ENCODE data around the gene MRPL10.
A peak's percentile ranks its signal among the peaks of the same experiment; 100 is the strongest.

Gene MRPL10

DNA sequence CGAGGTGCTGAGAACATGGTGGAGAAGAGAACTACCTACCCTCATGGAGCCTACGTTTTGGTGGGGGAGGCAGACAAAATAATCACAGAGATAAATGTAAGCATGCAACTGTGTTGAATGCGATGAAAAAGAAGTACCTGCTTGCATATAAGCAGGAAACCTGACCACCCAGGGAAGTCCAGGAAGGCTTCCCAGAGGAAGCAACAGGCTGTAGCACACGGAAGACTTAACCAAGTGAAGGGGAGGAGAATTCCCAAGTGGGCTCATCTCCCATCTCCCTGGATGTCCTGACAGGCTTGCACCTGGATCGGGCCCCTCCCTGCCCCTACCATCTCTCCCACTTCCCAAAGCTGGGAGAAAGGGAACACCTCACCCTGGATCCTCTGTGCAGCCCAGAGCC is 7.7 kb upstream of the MRPL10 start:
- no peak for DNase-seq

- no peak for DNase-seq
Measured at GRCh38 chr17:47838636-47839035, 7.3 kb upstream of the MRPL10 start.

DNA sequence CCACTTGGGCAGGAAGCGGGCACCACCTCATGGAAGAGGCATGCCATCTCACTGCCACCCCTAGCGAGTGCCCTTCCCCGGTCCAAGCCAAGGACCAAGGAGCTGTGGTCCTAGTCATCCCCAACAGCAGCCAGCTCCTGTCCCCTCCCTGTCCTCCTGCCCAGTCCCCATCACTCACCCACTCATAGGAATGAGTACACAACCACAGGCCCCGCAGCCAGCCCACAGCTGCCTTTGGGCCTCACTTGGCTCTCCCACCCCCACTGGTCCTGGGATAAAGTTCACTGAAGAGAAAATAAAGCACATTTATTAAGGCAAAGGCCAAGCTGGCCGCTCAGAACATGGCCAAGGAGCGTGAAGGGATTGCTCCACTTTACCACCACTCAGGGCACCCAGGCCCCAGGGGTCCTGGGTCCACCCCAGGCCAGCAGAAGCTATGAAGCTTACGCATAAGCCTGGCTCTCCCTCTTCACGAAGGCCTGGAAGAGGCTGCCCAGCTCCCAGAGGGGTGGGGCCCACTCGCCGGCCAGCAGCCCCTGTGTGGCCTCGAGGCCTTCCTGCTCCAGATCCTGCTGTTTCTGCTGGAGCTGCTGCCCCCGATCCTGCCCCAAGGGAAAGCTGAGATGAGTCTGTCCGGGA is 6.2 kb upstream of the MRPL10 start:
- no peak for DNase-seq

- DNase-seq, result no peak
Measured at GRCh38 chr17:47836601-47837000, 5.3 kb upstream of the MRPL10 start.

GRCh38 chr17:47834756-47835155 is 3.4 kb upstream of the MRPL10 start:
- DNase-seq, result no peak

- DNase-seq, result no peak
Measured at GRCh38 chr17:47831934-47832327, 590 bp upstream of the MRPL10 start.

- DNase-seq, result no peak
Measured at GRCh38 chr17:47830396-47831002, 842 bp downstream of the MRPL10 start.

DNA sequence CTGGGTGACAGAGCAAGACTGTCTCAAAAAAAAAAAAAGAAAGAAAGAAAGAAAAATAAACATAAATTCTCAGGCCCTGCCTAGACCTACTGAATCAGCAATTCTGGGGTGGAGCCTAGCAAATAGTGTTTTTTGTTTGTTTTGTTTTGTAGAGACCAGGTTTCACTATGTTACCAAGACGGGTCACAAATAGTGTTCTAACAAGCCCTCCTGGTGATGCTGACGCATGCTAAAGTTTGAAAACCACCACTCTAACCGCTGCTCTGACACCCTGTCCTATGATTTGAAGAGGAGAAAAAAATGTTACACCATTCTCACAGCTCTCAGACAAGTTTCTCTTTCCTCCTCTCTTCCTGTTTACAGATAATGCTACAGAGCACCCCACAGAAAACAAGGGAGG is 1.5 kb downstream of the MRPL10 start:
- DNase-seq, result no peak

DNA sequence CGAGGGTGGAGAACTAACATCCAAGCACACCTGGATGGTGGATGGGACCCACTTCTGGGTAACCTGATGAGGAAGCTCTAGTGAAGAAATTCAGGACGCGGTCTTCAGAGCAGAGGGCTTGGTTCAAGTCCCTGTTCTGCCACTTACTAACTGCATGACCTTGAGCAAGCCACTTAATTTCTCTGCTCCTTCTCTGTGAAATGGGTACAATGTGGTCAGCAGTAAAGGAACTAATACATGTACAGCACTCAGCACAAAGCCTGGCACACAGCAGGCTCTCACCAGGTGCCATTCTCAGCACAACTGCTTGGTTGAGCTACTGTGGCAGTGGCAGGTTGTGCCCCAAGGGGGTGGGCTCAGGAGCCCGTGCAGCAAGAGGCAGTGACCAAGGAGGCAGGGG is 7.8 kb downstream of the MRPL10 start:
- no peak for DNase-seq

- no peak for DNase-seq
Measured at GRCh38 chr17:47822785-47823184, 8.6 kb downstream of the MRPL10 start.

- DNase-seq, result peak; percentile 86
Measured at GRCh38 chr17:47821424-47822391, 9.6 kb downstream of the MRPL10 start, which contains the start of gene OSBPL7. TSS of gene OSBPL7 (minus strand) at chr17:47821794. CDS start at chr17:47820278, 1,516 bp downstream.

DNA sequence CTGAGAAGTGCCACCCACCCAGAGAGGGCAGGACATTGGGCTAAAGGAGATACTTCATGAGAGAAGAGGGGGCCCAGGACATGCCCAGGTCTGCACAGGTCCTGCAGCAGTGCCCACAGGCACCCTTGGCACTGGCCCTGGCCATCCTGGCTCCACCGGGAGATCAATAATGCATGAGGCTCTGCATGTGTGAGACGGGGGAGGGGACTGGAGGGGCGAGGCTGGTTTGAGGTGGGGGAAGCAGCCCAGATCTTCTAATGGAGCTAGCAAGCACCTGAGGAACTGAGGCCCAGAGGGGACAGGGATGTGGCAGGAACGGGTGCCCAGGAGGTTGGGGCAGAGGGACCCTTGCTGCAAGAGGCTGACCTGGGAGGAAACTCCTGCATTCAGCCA is 10.3 kb downstream of the MRPL10 start:
- DNase-seq, result no peak

DNA sequence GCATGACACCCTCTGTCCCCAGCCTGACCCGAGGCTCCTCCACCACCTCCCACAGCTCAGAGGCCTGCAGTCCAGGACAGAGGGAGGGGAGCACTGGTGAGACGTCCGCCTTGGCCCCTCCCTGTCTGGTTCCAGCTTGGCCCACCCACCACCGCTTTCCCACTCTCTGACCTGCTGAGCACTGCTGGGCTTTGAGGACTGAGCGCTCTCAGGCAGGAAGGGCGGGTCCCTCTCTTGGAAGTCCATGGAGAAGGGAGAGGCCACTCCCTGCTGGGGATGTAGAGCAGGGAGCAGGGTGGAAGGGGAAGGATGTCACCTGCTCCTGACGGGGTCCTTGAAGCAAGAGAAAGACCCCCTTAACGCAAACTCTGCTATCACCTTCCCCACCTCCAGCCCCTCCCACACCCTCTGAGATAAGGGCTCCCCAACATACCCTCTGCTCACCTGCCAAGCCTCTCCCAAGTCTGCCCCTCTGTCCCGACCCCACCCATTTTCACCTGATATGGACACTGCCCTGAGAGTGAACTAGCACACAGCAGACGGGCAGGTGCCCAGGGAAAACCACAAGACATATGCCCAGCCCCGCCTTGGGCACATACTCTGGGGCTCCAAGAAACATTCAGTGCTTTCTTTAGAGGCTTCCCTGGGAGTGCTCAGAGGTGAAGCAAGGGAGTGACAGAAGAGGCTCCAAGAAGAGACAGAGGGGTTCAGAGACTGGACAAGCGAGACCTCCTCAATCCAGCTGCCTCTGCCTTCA is 11.1 kb downstream of the MRPL10 start:
- DNase-seq, result no peak

- DNase-seq, result no peak
Measured at GRCh38 chr17:47819475-47819874, 11.9 kb downstream of the MRPL10 start.

DNA sequence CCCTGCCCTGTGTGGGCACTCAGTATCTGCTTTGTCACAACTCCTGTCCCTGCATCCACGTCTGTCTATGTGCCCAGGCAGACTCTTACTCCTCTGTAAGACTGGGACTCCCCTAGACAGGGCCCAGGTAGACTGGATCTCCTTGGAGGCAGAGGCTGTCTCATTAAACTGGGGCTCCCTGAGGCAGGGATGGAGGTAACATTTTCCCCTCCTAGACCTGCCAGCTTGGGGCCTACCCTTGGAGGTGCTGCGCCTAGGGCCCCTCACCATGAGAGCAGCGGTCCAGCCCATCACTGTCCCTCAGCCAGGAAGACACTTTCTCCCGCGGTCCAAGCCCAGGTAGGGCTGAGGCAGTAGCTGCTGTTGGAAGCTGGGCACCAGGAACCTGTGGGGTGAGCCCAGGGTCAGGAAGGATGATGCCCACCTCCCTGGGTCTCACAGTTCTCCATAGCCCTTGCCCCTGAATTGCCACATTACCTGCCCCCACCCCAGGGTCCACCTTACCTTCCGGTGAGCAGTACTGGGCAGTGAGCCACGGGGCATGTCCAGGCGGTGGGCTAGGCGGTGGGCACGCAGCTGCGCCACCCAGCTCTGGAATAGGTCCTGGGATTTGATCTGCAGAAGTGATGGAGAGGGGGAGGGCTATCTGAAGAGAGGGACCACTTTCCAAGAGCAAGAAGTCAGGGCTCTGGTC is 13.2 kb downstream of the MRPL10 start:
- no peak for DNase-seq

- no peak for DNase-seq
Measured at GRCh38 chr17:47816947-47817346, 14.4 kb downstream of the MRPL10 start.

- no peak for DNase-seq
Measured at GRCh38 chr17:47816111-47816735, 15.1 kb downstream of the MRPL10 start.

DNA sequence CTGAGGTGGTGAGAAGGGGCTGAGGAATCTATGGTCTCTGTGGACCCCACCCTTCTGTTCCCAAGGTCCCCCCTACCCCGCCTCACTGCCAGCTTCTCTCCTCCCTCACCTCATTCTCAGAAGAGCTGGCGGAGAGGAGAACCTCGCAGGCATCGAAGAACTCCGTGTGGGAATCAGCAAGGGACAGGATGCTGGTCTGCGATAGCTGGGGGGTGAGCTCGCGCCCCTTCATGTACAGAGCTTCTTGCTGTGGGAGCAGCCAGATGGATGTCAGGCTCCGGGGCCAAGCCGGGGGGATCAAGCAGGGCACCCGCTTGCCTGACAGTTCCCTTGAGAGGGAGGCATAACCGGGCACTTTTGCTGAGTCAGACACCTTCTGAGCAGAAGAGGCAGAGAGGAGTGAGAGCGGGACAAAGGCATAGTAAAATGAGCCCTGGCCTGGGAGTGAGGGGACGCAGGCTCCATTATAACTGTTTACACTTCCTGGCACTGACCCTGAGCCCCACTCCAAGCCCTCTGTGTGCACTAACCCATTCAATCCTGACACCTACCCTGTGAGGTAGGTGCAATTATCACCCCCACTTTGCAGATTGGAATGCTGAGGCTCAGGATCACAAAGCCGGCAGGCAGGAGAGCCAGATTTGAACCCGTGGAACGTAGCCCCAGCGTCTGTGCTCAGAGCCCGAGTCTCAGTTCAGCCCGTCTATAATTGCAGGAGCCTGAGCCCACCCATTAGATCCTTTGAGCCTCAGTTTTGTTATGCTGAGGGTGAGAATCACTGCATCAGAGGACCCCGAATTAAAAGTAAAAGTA is 16.0 kb downstream of the MRPL10 start:
- DNase-seq, result no peak

DNA sequence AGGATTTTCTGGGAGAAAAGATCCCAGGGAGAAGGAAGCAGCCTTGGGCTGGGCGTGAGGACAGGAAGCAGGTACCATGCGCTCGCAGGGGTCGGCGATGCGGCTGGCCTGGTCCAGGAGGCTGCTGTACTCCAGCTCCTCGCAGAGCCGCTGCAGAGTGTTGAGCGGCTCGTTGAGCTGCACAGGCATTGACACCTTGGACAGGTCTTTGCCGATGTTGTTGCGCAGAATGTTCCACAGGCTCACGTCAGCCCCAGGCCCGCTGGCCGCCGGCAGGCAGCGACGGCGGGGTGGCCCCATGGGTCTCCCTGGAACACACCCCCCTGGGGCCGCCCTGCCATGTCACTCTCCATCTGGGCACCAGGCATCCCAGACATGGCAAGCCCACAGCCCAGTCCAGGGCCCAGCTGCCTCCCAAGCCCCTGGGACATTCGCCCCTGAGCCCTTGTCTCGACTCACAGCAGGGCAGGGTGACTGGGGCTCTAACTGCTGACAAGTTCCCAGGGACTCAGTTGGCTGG is 17.8 kb downstream of the MRPL10 start:
- no peak for DNase-seq

DNA sequence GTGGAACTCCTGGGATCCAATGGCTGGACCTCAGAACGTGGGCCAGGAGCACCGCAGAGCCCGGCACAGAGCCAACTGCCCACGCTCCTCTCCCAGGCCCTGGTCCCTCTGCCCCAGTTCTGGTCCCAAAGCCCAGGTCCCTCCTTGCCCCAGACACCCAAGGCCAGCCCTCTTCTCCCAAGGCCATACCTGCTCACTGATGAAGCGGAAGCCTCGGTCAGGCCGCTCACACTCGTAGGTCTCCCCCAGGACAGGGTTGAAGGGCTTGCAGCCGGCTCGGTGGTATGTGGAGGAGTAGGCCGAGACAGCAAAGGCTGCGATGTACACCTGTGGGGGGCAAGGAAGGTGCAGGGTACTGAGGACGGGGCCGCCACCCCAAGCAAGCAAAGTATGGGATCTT is 18.3 kb downstream of the MRPL10 start:
- DNase-seq, result no peak

All from activated CD8-positive, alpha-beta memory T cell treated with anti-CD3 and anti-CD28 coated beads for 24 hours (primary cell).